GM21529 (cell line): ENCODE data around the gene SLC6A5.
"Not testable (repeated sequence)": the region's sequence is repeated elsewhere in the genome, so short reads cannot be mapped to it uniquely, and the experiment has no call there.

Experiments used
- ATAC-seq: cut with Tn5 transposase; IDR thresholded peaks from one replicate; pipeline ENCODE4 v1.9.1; 2021; ENCODE audit not compliant: unreplicated experiment

The SLC6A5 gene

DNA sequence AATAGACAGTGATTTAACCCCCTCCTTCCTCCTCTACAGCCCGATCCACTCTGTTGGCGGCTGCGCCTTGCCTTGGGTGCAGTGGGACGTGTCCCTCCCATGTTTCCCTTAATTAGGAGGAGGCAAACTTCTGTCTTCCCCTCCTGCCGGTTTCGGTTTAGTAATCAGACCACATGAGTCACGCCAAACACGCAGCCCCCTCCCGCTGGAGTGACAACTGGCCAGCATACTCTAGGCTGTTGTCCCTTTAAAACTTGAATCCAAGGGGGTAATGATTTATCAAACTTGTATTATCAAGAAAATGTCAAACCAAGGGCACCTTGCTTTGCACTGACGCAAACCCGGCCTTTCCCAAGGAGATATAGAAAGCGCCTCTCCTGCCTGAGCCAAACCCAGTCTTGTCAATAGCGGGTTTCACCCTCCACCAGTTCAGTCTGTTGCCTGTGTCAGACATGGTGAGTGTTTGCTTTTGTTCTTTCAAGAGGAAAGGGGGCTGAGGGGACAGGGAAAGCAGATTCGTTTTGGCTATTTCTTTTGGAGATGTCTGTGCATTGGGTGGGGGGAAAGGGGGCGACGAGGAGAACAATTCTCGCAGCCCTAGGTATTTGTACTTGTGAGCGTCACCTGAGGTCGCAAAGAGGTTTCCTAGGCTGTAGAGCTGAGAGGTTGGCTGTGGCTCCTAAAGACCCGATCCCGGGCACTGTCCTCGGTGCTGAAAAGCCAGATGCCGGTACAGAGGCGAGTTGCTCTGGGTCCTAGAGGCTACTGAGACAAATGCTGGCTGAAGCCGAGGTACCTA, at the start of gene SLC6A5:
Gene SLC6A5 (plus strand): TSS at position 388 of the 799 bp plus-strand sequence. CDS start 65 bp downstream, at position 453.
- no peak for ATAC-seq

DNA sequence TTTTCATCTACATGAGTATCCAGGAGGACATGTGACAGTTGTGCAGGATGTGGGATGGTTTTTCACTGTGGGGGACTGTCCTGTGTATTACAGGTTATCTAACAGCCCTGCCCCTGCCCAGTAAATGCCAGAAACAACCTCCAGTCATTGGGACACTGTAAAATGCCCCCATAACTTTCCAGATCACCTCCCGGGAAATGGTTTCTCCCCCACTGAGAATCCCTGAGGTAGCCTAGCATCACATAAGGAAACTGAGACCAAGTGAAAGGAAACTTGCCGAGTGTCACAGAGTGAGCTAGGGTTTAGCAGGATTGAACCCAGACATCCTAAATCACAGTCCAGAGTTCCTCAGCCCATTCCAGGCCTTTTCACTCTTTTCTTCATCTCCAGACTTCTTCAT, 48.3 kb upstream of the SLC6A5 start:
- no peak for ATAC-seq

DNA sequence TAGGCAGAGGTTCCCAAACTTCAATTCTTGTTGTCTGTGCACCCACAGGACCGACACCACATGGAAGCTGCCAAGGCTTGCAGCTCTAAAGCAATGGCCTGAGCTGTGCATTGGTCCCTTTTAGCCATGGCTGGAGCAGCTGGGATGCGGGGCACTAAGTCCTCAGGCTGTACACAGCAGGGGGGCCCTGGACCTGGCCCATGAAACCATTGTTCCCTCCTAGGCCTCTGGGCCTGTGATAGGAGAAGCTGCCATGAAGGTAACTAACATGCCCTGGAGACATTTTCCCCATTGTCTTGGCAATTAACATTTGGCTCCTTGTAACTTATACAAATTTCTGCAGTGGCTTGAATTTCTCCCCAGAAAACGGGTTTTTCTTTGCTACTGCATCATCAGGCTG, 43.6 kb upstream of the SLC6A5 start:
- no peak for ATAC-seq

DNA sequence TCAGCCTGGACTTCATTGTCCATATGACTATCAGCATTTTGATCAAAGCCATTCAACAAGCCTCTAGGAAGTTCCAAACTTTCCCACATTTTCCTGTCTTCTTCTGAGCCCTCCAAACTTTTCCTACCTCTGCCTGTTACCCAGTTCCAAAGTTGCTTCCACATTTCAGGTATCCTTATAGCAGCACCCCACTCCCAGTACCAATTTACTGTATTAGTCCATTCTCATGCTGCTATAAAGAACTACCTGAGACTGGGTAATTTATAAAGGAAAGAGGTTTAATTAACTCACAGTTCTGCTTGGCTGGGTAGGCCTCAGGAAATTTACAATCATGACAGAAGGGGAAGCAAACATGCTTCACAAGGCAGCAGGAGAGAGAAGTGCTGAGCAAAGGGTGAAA, 43.0 kb upstream of the SLC6A5 start:
- not testable (repeated sequence) for ATAC-seq

DNA sequence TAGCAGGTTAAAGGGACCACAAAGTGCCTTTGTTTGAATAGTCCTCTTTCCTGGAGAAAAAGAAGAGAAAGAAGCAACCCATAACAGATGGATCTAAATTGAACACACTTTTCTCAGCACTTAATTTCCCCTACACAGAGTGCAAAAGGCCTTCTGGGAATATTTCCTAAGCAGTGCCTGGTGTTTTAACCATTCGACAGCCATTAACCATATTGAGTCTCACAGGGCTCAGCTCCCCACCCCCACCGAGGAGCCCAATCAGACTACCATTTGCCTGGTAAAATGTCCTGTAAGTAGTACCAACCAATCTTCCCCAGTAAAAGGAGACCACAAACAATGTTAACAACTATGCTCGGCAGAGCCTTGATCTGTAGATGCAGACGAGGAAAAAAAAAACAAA, 40.7 kb upstream of the SLC6A5 start:
- no peak for ATAC-seq

DNA sequence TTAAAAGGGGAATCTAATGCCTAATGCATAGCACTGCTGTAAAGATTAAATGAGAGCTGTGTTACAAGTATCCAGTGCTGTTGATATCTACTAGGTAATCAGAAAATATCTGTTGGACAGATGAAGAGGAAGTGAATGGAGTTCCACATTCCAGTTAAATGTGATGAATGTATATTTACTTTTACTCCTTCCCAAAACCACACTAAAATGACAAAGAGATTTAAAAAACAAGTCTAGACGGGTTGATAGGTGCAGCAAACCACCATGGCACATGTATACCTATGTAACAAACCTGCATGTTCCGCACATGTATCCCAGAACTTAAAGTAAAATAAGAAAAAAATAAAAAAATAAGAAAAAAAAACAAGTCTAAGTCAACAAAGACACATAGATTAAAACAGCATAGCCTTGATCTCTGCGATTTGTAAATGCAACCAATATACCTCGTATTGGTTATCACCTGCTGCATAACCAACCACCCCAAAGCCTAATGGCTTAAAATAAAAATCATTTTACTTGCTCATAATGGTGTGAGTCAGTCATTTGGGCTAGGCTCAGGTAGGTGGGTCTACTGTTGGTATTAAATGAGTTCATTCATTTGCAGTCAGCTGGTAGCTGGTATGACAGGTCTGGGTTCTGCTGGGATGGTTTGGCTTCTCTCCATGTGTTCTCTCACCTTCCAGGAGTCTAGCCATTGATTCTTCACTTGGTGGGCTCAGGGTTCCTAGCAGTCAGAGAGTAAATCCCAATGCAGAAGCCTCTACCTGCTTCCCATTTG, 39.7 kb upstream of the SLC6A5 start:
- ATAC-seq = no peak

DNA sequence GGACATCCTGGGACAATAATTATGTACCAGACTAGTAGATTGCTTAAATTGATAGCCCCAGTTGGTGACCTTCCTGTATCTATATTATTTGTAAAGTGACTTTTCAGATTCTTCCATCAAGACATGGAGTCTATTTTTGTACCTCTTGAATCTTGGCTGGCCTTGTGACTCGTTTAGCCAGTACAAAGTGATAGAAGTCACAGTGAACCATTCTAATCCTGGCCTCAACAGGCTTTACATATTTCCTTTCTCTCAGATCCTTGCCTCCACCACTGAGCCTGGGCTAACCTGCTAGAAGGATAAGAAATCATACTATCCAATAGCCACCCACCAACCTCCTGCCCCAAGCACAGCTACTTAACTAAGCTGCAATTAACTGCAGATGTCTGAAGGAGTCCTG, 37.5 kb upstream of the SLC6A5 start:
- no peak for ATAC-seq

DNA sequence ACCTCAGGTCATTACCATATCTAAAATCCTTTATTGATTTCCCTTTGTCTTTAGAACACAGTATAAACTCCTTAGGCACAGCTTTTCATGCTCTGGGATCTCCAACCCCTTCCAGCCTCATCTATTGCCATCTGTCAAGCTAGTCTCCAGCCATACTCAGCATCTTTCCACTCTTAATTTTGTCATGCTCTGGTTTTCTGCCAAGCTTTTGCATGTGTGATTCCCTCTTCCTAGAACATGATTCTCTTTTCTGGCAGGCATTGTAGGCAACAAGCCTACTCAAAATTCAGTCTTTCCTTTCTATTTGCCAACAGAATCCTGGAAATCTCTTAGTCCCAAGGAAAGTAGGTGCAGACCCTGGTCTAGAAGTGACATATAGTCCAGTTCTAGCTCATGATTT, 35.5 kb upstream of the SLC6A5 start:
- ATAC-seq = no peak

DNA sequence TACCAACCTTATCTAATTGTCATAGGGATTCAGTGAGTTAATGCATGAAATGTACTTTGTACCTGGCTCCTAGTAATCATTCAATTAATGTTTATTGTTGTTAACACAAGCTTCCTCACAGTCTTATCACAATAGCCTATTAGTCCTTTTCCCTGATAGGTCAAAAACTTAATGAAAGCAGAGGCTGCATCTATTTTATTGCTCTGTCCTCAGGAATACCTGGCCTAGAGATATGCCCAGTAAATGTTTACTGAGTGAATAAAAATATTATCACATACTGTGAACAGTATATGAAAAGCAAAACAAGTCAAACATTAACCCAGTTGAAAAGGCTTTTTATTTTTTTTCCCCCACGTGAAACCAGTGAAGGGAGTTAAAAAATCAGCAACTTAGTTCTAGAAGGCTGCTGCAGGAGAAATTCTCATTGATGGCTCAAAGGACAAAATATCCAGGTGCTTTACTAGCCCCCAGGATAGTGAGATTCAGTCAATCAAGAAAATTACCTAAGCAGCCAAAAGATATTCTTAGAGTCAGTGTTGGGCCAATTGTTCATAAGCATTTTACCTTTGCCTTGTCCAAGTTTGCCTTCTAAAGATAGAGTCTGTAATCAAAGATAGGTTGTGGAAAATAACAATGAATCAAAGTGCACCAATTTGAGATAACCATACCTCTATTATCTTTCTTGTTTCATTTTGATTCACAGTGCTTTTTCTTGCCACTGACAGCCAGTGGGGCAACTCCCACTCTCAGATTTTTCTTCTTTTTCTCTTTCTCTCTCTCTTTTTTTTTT, 34.4 kb upstream of the SLC6A5 start:
- ATAC-seq = no peak

DNA sequence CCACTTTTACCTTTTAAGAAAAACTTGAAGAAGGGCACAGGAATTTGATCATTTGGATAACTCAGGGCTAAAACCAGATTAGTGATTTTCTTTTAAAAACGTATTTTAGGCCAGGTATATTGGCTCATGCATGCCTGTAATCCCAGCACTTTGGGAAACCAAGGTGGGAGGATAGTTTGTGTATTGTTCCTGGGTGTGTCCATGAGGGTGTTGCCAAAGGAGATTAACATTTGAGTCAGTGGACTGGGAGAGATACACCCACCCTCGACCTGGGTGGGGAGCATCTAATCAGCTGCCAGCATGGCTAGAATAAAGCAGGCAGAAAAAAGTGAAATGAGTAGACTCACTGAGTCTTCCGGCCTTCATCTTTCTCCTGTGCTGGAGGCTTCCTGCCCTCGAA, 33.3 kb upstream of the SLC6A5 start:
- ATAC-seq = not testable (repeated sequence)

DNA sequence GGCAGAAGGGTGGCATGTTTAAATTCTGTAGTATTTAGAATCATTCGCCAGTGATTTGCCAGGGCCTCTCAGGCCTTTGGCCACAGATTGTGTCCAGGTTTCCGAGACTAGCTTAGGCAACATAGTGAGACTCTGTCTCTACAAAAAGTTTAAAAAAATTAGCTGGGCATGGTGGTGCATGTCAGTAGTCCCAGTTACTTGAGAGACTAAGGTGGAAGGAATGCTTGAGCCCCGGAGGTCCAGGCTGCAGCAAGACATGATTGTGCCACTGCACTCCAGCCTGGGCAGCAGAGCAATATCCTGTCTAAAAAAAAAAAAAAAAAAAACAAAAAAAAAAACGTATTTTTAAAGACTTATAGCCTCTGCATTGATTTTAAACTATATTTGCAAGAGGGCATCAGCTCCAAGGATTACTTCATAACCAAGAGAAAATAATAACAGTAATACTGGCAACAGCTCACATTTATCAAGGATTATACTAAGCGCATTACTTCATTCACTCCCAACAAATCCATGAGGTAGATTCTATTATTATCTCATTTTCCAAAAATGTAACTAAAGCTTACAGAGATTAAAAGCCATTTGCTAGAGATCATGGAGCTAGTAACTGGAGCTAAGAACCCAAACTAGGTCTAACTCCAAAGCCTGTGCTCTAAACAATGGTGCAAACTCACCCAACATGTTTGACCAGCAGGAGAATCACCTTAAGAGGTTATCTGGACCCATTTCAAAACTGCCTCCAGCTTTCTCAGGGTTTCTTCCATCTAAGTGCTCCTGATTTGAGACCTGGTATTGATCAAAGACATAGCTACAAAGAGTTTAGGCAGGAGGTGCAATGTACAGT, 32.6 kb upstream of the SLC6A5 start:
- no peak for ATAC-seq

DNA sequence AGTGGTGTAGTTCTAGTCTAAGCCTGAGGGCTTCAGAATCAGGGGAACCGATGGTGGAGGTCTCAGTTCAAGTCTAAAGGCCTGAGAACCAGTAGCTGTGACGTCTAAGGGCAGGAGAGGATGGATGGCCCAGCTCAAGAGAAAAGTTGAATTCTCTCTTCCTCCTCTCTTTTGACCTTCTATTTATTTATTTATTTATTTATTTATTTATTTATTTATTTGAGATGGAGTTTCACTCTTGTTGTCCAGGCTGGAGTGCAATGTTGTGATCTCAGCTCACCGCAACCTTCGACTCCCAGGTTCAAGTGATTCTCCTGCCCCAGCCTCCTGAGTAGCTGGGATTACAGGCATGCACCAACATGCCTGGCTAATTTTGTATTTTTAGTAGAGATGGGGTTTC, 19.7 kb upstream of the SLC6A5 start:
- not testable (repeated sequence) for ATAC-seq

DNA sequence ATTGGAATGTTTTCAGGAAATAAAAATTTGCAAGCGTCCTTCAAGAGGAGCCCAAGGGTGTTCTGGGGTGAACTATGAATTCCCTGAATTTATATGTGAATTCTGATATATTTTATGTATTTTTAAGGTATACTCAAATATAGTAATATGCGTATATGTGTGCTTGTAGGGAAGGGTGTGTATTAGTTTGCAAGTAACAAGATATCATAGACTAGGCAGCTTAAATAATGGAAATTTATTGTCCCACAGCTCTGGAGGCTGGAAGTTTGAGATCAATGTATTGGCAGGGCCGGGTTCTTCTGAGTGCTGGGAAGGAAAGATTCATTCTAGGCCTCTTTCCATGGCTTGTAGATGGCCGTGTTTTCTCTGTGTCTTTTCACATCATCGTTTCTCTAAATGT, 16.2 kb upstream of the SLC6A5 start:
- no peak for ATAC-seq

DNA sequence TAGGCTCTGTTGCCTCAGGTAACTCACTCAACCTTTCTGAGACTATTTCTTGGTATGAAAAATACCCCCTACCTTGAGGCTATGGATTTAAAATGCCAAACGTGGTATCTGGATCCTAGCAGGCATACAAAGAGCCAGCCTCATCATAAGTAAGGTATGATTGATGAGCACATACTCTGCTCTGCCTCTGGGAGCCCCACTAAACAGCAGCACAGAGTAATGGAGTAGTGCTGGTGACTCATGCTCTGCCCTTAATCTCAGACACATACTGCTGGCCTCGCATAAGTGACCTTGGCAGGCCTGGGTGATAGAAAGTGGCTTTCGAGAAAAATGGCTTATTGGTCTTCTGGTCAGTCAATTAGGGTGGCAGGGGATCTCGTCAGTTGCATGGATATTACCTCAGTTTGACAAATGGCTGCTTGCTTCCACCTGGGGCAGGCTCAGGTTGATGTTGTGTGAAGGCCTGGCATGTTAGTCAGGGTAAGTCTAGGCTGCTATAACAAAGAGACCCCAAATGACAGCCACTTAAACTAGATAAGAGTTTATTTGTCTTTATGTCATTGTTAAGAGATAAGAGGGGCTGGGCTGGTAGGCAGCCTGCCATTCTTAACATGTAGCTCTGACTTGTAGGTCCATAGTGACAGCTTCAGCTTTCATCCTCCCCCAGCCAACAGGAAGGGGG, 15.2 kb upstream of the SLC6A5 start:
- no peak for ATAC-seq

DNA sequence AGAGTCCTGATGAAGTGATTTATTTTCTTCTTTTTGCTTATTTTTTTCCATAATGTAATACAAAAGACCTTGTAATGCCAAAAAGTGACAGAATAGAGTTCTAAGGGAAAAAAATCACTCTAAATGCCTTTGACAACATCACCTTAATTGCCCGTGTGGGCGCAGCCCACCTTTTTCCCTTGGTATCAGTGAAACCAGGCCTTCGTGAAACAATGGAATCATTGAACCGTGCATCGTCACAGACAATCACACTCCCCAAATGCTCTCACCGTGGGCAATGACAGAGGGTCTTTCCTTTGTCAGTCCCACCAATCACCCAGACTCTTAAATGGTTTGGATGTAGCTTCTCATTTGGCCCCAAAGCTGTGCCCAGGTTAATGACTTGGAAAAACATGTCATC, 9.6 kb upstream of the SLC6A5 start:
- ATAC-seq = no peak

DNA sequence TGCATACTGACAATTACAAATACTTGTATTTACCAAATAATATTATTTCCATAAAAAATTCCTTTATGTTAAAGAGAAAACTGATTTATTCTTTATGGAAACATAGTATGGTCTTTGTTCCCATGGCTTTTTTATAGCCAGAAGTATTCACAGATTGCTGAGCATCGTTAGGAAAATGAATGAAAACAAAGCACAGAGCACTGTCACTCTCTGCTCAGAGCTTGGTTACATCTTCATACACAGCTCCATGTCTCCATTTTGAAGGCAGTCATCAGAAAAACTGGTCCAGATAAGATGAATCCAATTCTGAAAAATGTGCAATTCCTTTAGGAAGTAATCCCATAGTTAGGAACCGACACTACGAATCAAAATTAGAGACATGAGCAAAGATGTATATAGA, 9.0 kb upstream of the SLC6A5 start:
- no peak for ATAC-seq

DNA sequence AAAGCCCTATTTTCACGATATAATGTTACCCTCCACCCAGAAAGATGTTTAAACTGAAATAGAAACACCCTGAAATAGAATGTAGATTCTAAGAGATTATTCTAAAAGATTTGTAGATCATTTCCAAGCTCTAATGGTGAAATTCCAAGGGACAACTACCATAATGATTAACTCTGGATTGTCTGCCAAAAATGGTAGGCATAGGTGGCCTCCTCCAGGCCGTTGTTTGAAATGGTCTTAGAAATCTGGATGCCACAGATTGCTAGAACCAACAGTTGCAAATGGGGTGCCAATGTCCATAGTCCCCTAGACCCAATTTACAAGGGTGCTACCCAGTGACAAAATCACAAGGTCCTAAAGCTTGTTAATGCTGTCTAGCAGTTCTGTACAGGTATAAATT, 6.7 kb upstream of the SLC6A5 start:
- no peak for ATAC-seq

DNA sequence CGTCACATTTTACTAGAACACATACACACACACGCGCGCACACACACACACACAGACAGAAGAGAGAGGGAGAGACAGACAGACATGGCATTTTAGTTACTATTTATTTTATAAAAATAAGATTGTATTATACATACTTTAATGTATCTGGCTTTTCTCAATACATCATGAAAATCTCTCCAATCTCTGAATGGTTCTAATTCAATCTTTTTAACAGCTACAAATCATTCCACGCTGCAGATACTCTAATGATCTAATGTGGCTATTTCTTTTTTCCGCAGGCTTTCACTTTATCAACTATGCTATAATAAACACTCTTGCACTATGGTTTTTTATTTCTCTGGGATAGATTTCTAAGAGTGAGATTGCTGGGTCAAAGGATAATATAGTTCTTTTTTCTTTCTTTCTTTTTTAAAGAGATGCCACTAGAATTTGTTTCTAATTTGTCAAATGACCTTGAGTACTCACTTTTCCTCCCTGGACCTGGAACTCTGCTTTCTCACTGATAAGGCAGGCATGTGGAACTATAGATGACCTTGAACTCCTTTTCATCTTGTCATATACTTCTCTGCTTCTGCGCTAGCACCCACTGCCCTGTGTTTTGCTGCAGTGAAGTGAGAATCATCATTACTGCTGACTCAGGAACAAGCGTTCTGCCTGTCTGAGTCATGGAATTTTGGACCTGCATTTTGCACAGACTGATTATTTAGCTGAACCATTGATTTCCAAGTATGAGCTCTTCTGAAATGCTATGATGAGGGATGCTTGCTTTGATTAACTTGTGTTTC, 4.9 kb upstream of the SLC6A5 start:
- no peak for ATAC-seq

DNA sequence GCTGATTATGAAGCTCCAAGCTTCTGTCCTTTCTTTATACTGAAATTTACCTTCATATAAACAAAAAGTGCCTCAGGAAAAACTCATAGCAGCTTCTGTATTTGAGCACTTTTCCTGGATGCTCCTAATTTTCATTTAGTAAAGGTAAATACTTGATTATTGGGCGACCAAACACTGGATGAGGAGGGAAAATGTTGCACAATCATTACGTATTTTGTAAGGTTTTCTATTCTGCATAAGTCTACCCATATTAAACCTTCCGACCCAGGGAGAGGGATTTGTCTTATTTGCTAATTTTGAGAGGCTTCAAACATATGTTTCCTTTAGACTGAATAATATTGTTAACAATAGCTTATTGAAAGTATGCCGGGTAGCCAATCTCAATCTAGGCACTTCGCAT, 4.3 kb upstream of the SLC6A5 start:
- ATAC-seq = no peak
